H9 (cell line): ENCODE measurements around the gene PPM1G. TPM values are rescaled to one million over a fixed set of nuclear protein-coding genes. Genes with fewer than 3 reads are reported as not detected.

ENCODE experiments used
- DNase-seq: peaks from one replicate; pipeline ENCODE4 v3.0.0-alpha.2; 2017
- H2AFZ ChIP-seq: one replicate; pipeline ENCODE4 v1.6.1; 2013; ENCODE audit warnings: mild to moderate bottlenecking, low read length, control low read depth, moderate library complexity
- H2AK5ac ChIP-seq: 2 replicates; pipeline ENCODE4 v1.6.1; 2013; ENCODE audit warnings: low read length, control low read depth, mixed read lengths; ENCODE audit not compliant: insufficient read length
- H2BK120ac ChIP-seq: one replicate; pipeline ENCODE4 v1.6.1; 2013; ENCODE audit warnings: low read depth, mild to moderate bottlenecking, low read length, control low read depth, inconsistent platforms; ENCODE audit not compliant: poor library complexity, severe bottlenecking
- H2BK12ac ChIP-seq: 2 replicates; pipeline ENCODE4 v1.6.1; 2013; ENCODE audit warnings: low read length, control low read depth, mixed read lengths, low read depth; ENCODE audit not compliant: insufficient read length
- H2BK15ac ChIP-seq: 2 replicates; pipeline ENCODE4 v1.6.1; 2013; ENCODE audit warnings: low read depth, low read length, control low read depth
- H2BK20ac ChIP-seq: one replicate; pipeline ENCODE4 v1.6.1; 2013; ENCODE audit warnings: low read depth, mild to moderate bottlenecking, low read length, control low read depth, inconsistent platforms; ENCODE audit not compliant: poor library complexity, severe bottlenecking
- H2BK5ac ChIP-seq: 2 replicates; pipeline ENCODE4 v1.6.1; 2013; ENCODE audit warnings: low read length, control low read depth, mixed read lengths; ENCODE audit not compliant: insufficient read length
- H3K14ac ChIP-seq: 2 replicates; pipeline ENCODE4 v1.6.1; 2013; ENCODE audit warnings: low read length, control low read depth; ENCODE audit not compliant: insufficient read depth
- H3K18ac ChIP-seq: 2 replicates; pipeline ENCODE4 v1.6.1; 2013; ENCODE audit warnings: low read depth, mild to moderate bottlenecking, mixed read lengths, low read length, control low read depth; ENCODE audit not compliant: insufficient read length
- H3K23ac ChIP-seq: 2 replicates; pipeline ENCODE4 v1.6.1; 2013; ENCODE audit warnings: low read length, control low read depth, mixed read lengths, low read depth; ENCODE audit not compliant: insufficient read length
- H3K23me2 ChIP-seq: 2 replicates; pipeline ENCODE4 v1.6.1; 2013; ENCODE audit warnings: low read depth, mild to moderate bottlenecking, mixed read lengths, low read length, control low read depth; ENCODE audit not compliant: insufficient read length, poor library complexity, severe bottlenecking
- H3K27ac ChIP-seq: 2 replicates; pipeline ENCODE4 v1.5.1; 2013; ENCODE audit warnings: low read length, control low read depth, mixed read lengths, low read depth; ENCODE audit not compliant: insufficient read length
- H3K27me3 ChIP-seq: 2 replicates; pipeline ENCODE4 v1.6.1; 2013; ENCODE audit warnings: low read length, control low read depth, inconsistent platforms; ENCODE audit not compliant: insufficient read depth
- H3K4ac ChIP-seq: 2 replicates; pipeline ENCODE4 v1.6.1; 2013; ENCODE audit warnings: low read depth, mild to moderate bottlenecking, control low read depth, inconsistent platforms, low read length, moderate library complexity
- H3K4me1 ChIP-seq: 2 replicates; pipeline ENCODE4 v1.6.1; 2013; ENCODE audit warnings: low read length, control low read depth, inconsistent platforms; ENCODE audit not compliant: insufficient read depth
- H3K4me2 ChIP-seq: 2 replicates; pipeline ENCODE4 v1.6.1; 2013; ENCODE audit warnings: low read length, control low read depth, mixed read lengths; ENCODE audit not compliant: insufficient read length, insufficient read depth
- H3K56ac ChIP-seq: 2 replicates; pipeline ENCODE4 v1.6.1; 2013; ENCODE audit warnings: low read depth, mild to moderate bottlenecking, mixed read lengths, low read length, control low read depth; ENCODE audit not compliant: insufficient read length
- H3K79me1 ChIP-seq: 2 replicates; pipeline ENCODE4 v1.6.1; 2013; ENCODE audit warnings: low read depth, mild to moderate bottlenecking, moderate library complexity, low read length, control low read depth, inconsistent platforms; ENCODE audit not compliant: insufficient read depth, poor library complexity, severe bottlenecking
- H3K79me2 ChIP-seq: 2 replicates; pipeline ENCODE4 v1.6.1; 2013; ENCODE audit warnings: low read length, control low read depth, inconsistent platforms; ENCODE audit not compliant: insufficient read depth
- H3K9ac ChIP-seq: 2 replicates; pipeline ENCODE4 v1.6.1; 2013; ENCODE audit warnings: low read length, control low read depth, mixed read lengths; ENCODE audit not compliant: insufficient read length; ENCODE audit errors: extremely low read depth
- H3K9me3 ChIP-seq: one replicate; pipeline ENCODE4 v1.6.1; 2013; ENCODE audit warnings: low read depth, low read length, inconsistent platforms; ENCODE audit not compliant: control insufficient read depth
- H3T11ph ChIP-seq: one replicate; pipeline ENCODE4 v1.6.1; 2013; ENCODE audit warnings: mild to moderate bottlenecking, low read length, control low read depth, inconsistent platforms
- H4K20me1 ChIP-seq: one replicate; pipeline ENCODE4 v1.6.1; 2013; ENCODE audit not compliant: control insufficient read depth, insufficient read length, insufficient read depth
- H4K5ac ChIP-seq: 2 replicates; pipeline ENCODE4 v1.6.1; 2013; ENCODE audit warnings: low read depth, mild to moderate bottlenecking, mixed read lengths, low read length, control low read depth; ENCODE audit not compliant: insufficient read length
- H4K8ac ChIP-seq: replicated peaks from 2 replicates; pipeline ENCODE4 v1.6.1; 2013; ENCODE audit warnings: low read length, control low read depth, mixed read lengths, low read depth; ENCODE audit not compliant: insufficient read length
- H4K91ac ChIP-seq: 2 replicates; pipeline ENCODE4 v1.6.1; 2013; ENCODE audit warnings: low read depth, mild to moderate bottlenecking, moderate library complexity, mixed read lengths, low read length, control low read depth; ENCODE audit not compliant: insufficient read length
- H3K27ac Mint-ChIP-seq, 3 experiments: 2 replicates in 2 of 3; 3 replicates in 1 of 3; pipeline ENCODE4 v1.8.0; 2020 to 2021; ENCODE audit warnings: mixed read lengths in 3 of 3, mild to moderate bottlenecking in 1 of 3, moderate library complexity in 1 of 3
- H3K27me3 Mint-ChIP-seq: 2 replicates; pipeline ENCODE4 v1.8.0; 2021; ENCODE audit warnings: low read depth, mild to moderate bottlenecking, moderate library complexity, mixed read lengths
- H3K36me3 Mint-ChIP-seq, 3 experiments: 2 replicates in 2 of 3; 3 replicates in 1 of 3; pipeline ENCODE4 v1.8.0; 2020 to 2021; ENCODE audit warnings: low read depth in 3 of 3, mixed read lengths in 3 of 3; ENCODE audit not compliant: insufficient read depth in 1 of 3
- H3K4me1 Mint-ChIP-seq, 2 experiments: 2 replicates each; pipeline ENCODE4 v1.8.0; 2020; ENCODE audit warnings: mixed read lengths in 2 of 2
- H3K4me3 Mint-ChIP-seq, 2 experiments: 2 replicates in 1 of 2; 3 replicates in 1 of 2; pipeline ENCODE4 v1.8.0; 2020 to 2021; ENCODE audit warnings: mild to moderate bottlenecking in 2 of 2, mixed read lengths in 2 of 2, moderate library complexity in 1 of 2
- H3K9me3 Mint-ChIP-seq, 2 experiments: 2 replicates in 1 of 2; 3 replicates in 1 of 2; pipeline ENCODE4 v1.8.0; 2020; ENCODE audit warnings: mild to moderate bottlenecking in 2 of 2, mixed read lengths in 2 of 2, moderate library complexity in 1 of 2
- WGBS: extraction: QIAGEN DNeasy Blood & Tissue Kit; methylation state at CpG from one replicate; pipeline ENCODE4 v1.1.7; 2013; ENCODE audit warnings: missing lambda C conversion rate, low lambda C conversion rate, mixed read lengths; ENCODE audit not compliant: insufficient read length; ENCODE audit errors: extremely low coverage; 5-methylcytosine and 5-hydroxymethylcytosine counted together
- total RNA-seq: library from RNA; stranded (reverse); gene quantifications from 2 replicates; pipeline ENCODE4 v1.2.1, GENCODE V29; 2021
- TF ChIP-seq, protein P1 (sequence below): fragments of 200-600 bp; sonication (generic); conservative IDR thresholded peaks from 3 replicates; pipeline ENCODE4 v1.8.0; 2021; ENCODE audit warnings: antibody characterized with exemption, mild to moderate bottlenecking

PPM1G gene
- total RNA-seq, 1 experiment from 2014 or later = 146 TPM

DNA sequence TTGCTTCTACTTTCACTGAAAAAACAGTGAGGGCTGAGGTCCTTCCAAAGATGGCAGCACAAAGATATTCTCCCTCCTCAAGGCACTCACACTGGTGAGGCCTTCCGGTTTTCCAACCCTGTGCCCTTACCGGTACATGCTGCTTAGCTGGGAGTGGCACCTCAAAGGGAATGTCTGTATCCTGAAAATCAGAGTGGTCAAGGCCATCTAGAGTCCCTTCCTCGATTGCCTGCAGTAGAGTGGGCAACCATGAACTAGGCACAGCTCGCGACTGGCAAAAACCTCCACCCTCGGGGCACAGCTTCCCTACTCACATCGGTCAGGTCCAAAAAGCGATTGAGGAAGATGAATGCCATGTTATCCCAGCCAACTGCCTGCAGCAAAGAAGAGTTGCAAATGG, 36.2 kb upstream of the PPM1G start:
- Histone ChIP-seq H4K20me1 (no peaks in the 10 kb centered on the region), H3K56ac (no peak overlapping the region), H3K4me1 (no peaks in the 10 kb centered on the region), H4K8ac (no peak overlapping the region), H3K23me2 (peaks cover 8% of the 10 kb centered on the region), H2BK12ac (no peak overlapping the region), H2BK15ac (no peak overlapping the region), H3K9me3 (no peaks in the 10 kb centered on the region), H3K23ac (no peak overlapping the region), H4K91ac (no peak overlapping the region), H3K27ac (no peak overlapping the region), H2BK5ac (no peak overlapping the region), H3T11ph (no peak overlapping the region), H2AK5ac (no peak overlapping the region), H3K14ac (no peak overlapping the region), H2BK120ac (no peak overlapping the region), H3K18ac (no peak overlapping the region), H3K9ac (no peak overlapping the region), H4K5ac (no peak overlapping the region), H3K79me1 (no peaks in the 10 kb centered on the region), H3K4ac (no peak overlapping the region), H3K79me2 (no peaks in the 10 kb centered on the region), H2AFZ (no peak overlapping the region), H2BK20ac (no peak overlapping the region), H3K27me3 (no peaks in the 10 kb centered on the region), H3K4me2 (no peak overlapping the region)
- no peaks in the 10 kb centered on the region for H3K9me3 Mint-ChIP-seq
- peak overlapping the region in 2 of 3 experiments; percentile 21 to 82; a peak in 1 of 7 replicates for H3K27ac Mint-ChIP-seq
- H3K4me1 Mint-ChIP-seq = peaks cover 13 to 18% of the 10 kb centered on the region in 2 experiments
- TF ChIP-seq, protein P1, sequence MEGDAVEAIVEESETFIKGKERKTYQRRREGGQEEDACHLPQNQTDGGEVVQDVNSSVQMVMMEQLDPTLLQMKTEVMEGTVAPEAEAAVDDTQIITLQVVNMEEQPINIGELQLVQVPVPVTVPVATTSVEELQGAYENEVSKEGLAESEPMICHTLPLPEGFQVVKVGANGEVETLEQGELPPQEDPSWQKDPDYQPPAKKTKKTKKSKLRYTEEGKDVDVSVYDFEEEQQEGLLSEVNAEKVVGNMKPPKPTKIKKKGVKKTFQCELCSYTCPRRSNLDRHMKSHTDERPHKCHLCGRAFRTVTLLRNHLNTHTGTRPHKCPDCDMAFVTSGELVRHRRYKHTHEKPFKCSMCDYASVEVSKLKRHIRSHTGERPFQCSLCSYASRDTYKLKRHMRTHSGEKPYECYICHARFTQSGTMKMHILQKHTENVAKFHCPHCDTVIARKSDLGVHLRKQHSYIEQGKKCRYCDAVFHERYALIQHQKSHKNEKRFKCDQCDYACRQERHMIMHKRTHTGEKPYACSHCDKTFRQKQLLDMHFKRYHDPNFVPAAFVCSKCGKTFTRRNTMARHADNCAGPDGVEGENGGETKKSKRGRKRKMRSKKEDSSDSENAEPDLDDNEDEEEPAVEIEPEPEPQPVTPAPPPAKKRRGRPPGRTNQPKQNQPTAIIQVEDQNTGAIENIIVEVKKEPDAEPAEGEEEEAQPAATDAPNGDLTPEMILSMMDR = no peak
- no CpG with 5 or more reads among the region's 8 CpGs for WGBS
- no peak for DNase-seq
- H3K4me3 Mint-ChIP-seq = no peak overlapping the region; a peak in 1 of 5 replicates
- no peaks in the 10 kb centered on the region for H3K27me3 Mint-ChIP-seq
- peaks cover 21 to 70% (median 53%) of the 10 kb centered on the region in 3 experiments; a peak in 6 of 7 replicates for H3K36me3 Mint-ChIP-seq
